Left lung (tissue), 10 donors: ENCODE results near the gene TNPO1. TPM values are rescaled to one million over a fixed set of nuclear protein-coding genes. Genes with fewer than 3 reads are reported as not detected.

Source experiments
- ATAC-seq: fragments of 200-7000 bp; cut with Tn5 transposase; one replicate; pipeline ENCODE4 v1.9.1; 2020; ENCODE audit warnings: moderate library complexity
- DNase-seq, 4 donors: peaks; one replicate each; pipeline ENCODE4 v3.0.0-alpha.2; 2013 to 2020
- H3K27ac ChIP-seq, 2 donors: fragments of 200-600 bp; sonication (generic) in 1 of 2; one replicate each; pipeline versions ENCODE4 v1.5.0 to v1.8.0; 2020 to 2021
- H3K27me3 ChIP-seq, 2 donors: fragments of 200-600 bp; sonication (generic) in 1 of 2; one replicate each; pipeline versions ENCODE4 v1.5.0 to v1.8.0; 2020 to 2021
- H3K36me3 ChIP-seq, 2 donors: fragments of 200-600 bp; sonication (generic) in 1 of 2; one replicate each; pipeline versions ENCODE4 v1.5.0 to v1.8.0; 2020 to 2021
- H3K4me1 ChIP-seq, 2 donors: fragments of 200-600 bp; one replicate each; pipeline ENCODE4 v1.8.0; 2021
- H3K4me3 ChIP-seq, 2 donors: fragments of 200-600 bp; sonication (generic) in 1 of 2; one replicate each; pipeline versions ENCODE4 v1.5.0 to v1.8.0; 2020 to 2021; ENCODE audit warnings: mild to moderate bottlenecking in 1 of 2
- H3K9me3 ChIP-seq, 2 donors: fragments of 200-600 bp; sonication (generic) in 1 of 2; one replicate each; pipeline versions ENCODE4 v1.5.0 to v1.8.0; 2020 to 2021
- intact Hi-C, 2 donors: fragments of 100-400 bp; cut with DNase I; formaldehyde crosslinking; loops; one replicate each; pipeline versions ENCODE4 v1.11.2 to v1.14.2; 2022
- polyA plus RNA-seq, 6 donors: library from polyadenylated mRNA; unstranded; fragments of 120-200 nt; gene quantifications; one replicate each; pipeline ENCODE4 v1.2.1, GENCODE V29; 2013; ENCODE audit not compliant: insufficient read length in 6 of 6
- total RNA-seq, 2 donors: library from RNA; stranded (reverse); fragmentation: NEBNext Ultra II Directional; extraction: Animal tissue kit (Norgen Biotek cat#: 25700); gene quantifications; one replicate each; pipeline ENCODE4 v1.2.1, GENCODE V29; 2021
- TF ChIP-seq, protein P1 (sequence below), 2 donors: fragments of 200-600 bp; sonication (generic) in 1 of 2; IDR thresholded peaks; one replicate each; pipeline versions ENCODE4 v1.5.0 to v1.8.0; 2021; ENCODE audit warnings: antibody characterized with exemption in 2 of 2
- donor health status: DM: no; HTN: yes; CAD: no.
- donor health status: DM: no; HTN: no; CAD: no.

TNPO1 gene
- total and polyA plus RNA-seq, 8 donors = 77.3 to 112 (median 87.9) TPM

DNA sequence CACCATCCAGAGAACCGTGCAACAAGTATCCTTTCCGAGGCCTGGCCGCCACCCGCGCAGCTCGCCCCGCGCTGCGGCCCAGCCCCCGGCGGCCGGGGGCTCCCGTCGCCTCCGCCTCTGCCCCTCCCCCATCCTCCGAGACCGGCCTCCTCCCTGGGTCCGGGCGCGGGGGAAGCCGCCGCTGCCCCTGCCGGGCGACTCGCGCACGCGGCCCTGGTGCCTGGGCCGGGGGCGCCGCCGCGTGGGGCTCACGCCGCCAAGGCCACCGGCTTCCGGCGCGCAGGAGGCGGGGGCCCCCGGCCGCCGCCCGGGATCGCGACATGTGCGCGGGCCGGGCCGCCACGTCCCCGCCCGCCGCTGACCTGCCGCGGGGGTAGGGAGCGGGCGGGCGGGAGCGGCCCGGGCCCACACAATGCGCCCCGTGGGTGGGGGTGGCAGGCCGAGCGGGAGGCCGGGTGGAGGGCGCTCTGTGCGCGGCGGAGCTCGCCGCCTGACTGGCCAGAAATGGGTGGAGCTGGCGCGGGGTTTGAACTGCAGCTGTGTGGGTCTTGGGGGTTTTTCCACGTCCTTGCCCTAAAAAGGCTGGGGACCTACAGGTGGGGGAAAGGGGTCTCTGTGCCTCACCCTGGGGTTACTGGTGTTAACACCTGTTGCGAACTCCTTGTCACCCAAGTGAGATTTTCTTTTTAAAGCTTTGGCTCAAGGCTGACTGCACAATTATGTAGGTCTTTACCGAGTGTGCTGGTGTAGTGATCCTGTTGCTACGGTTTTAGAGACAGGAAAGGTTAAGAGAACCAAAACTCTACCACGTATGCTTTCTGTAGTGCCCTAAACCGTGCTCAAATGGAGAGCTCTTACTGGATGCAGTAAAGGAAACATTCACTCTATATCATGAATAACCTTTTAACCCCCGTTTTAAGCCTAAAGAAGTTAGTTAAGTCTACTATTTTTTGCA lies 32.3 kb downstream of the TNPO1 start:
- DNase-seq = peak; percentile 42 to 90 (median 58)
- TF ChIP-seq, protein P1, sequence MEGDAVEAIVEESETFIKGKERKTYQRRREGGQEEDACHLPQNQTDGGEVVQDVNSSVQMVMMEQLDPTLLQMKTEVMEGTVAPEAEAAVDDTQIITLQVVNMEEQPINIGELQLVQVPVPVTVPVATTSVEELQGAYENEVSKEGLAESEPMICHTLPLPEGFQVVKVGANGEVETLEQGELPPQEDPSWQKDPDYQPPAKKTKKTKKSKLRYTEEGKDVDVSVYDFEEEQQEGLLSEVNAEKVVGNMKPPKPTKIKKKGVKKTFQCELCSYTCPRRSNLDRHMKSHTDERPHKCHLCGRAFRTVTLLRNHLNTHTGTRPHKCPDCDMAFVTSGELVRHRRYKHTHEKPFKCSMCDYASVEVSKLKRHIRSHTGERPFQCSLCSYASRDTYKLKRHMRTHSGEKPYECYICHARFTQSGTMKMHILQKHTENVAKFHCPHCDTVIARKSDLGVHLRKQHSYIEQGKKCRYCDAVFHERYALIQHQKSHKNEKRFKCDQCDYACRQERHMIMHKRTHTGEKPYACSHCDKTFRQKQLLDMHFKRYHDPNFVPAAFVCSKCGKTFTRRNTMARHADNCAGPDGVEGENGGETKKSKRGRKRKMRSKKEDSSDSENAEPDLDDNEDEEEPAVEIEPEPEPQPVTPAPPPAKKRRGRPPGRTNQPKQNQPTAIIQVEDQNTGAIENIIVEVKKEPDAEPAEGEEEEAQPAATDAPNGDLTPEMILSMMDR (IDR thresholded peaks at IDR 0.05) = no peak
- H3K27ac ChIP-seq = peak overlapping the region; percentile 89 to 95
- H3K4me3 ChIP-seq = peak overlapping the region; percentile 80 to 83
- H3K27me3 ChIP-seq = no peaks in the 10 kb centered on the region
- peaks cover 0 to 22% of the 10 kb centered on the region in 2 donors for H3K36me3 ChIP-seq
- intact Hi-C loops = no loop called here
- no peaks in the 10 kb centered on the region for H3K9me3 ChIP-seq
- H3K4me1 ChIP-seq = peaks cover 22 to 83% of the 10 kb centered on the region in 2 donors
- peak; percentile 65 for ATAC-seq

DNA sequence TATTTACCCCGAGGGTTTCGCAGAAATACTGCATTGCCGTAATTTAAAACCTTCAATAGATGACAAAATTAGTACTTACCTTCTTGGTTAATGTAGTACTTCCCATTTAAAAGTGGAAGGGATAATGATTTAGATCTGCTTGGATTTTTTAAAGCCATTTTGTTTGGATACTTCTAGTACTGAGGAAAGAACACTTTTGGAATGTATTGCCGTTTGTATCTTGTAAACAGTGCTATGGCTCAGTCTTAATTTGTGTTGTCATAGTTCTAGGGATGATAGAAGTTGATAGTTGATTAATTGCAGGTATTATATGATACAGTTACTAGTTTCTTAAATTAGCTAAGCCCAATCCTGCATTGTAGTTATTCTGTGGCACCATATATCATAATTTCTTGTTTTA lies 33.1 kb downstream of the TNPO1 start:
- H3K4me3 ChIP-seq = peak overlapping the region; percentile 80 to 83
- no peak for DNase-seq
- TF ChIP-seq, protein P1 (IDR thresholded peaks at IDR 0.05) = no peak
- H3K36me3 ChIP-seq = peaks cover 0 to 22% of the 10 kb centered on the region in 2 donors
- H3K27ac ChIP-seq = peak overlapping the region in 1 of 2 donors; percentile 95
- ATAC-seq = no peak
- peaks cover 22 to 76% of the 10 kb centered on the region in 2 donors for H3K4me1 ChIP-seq
- no peaks in the 10 kb centered on the region for H3K9me3 ChIP-seq
- intact Hi-C loops = no loop called here
- H3K27me3 ChIP-seq = no peaks in the 10 kb centered on the region

GRCh38 chr5:72850113-72850512 lies 33.7 kb downstream of the TNPO1 start:
- H3K27ac ChIP-seq = peak overlapping the region in 1 of 2 donors; percentile 95
- intact Hi-C loops = no loop called here
- H3K4me3 ChIP-seq = peak overlapping the region; percentile 80 to 83

GRCh38 chr5:72852356-72852755 lies 35.9 kb downstream of the TNPO1 start:
- no peak for DNase-seq
- Histone ChIP-seq H3K27ac (no peak overlapping the region), H3K27me3 (no peaks in the 10 kb centered on the region), H3K36me3 (peaks cover 0 to 48% of the 10 kb centered on the region in 2 donors), H3K9me3 (no peaks in the 10 kb centered on the region), H3K4me1 (peaks cover 22 to 70% of the 10 kb centered on the region in 2 donors), H3K4me3 (no peak overlapping the region)
- intact Hi-C loops = no loop called here
- TF ChIP-seq, protein P1 (IDR thresholded peaks at IDR 0.05) = no peak
- ATAC-seq = no peak

More at GRCh38 chr5:72850113-72850512, 33.7 kb downstream of the TNPO1 start:
- Histone ChIP-seq H3K36me3 (peaks cover 0 to 25% of the 10 kb centered on the region in 2 donors), H3K9me3 (no peaks in the 10 kb centered on the region), H3K27me3 (no peaks in the 10 kb centered on the region), H3K4me1 (peaks cover 22 to 77% of the 10 kb centered on the region in 2 donors)
- TF ChIP-seq, protein P1 (IDR thresholded peaks at IDR 0.05) = no peak
- ATAC-seq (no peak), DNase-seq (no peak)

DNA sequence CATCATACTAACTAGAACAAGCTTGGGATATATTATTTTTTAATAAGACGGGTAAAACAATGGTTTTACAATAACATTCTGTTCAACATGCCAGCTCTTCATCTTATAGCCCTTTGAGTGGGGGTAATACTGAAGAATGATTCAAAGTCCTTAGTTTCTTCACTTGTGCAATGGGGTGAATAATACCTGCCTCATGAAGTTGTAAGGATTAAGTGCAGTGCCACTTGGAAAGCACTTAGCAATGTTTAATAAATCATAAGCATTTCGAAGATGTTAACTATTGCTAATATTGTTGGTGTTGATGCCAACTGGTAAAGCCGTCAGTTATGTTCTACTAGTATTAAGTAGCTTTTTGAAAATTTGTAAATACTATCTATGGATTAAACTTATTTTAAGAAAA lies 38.0 kb downstream of the TNPO1 start:
- Histone ChIP-seq H3K36me3 (peaks cover 0 to 63% of the 10 kb centered on the region in 2 donors), H3K4me1 (peaks cover 20 to 72% of the 10 kb centered on the region in 2 donors), H3K9me3 (no peaks in the 10 kb centered on the region), H3K4me3 (no peak overlapping the region), H3K27me3 (no peaks in the 10 kb centered on the region), H3K27ac (no peak overlapping the region)
- DNase-seq (no peak), ATAC-seq (peak; percentile 50)
- intact Hi-C loops = no loop called here
- TF ChIP-seq, protein P1 (IDR thresholded peaks at IDR 0.05) = no peak
